ENCODE data around the gene OLFM1.

The OLFM1 gene

DNA sequence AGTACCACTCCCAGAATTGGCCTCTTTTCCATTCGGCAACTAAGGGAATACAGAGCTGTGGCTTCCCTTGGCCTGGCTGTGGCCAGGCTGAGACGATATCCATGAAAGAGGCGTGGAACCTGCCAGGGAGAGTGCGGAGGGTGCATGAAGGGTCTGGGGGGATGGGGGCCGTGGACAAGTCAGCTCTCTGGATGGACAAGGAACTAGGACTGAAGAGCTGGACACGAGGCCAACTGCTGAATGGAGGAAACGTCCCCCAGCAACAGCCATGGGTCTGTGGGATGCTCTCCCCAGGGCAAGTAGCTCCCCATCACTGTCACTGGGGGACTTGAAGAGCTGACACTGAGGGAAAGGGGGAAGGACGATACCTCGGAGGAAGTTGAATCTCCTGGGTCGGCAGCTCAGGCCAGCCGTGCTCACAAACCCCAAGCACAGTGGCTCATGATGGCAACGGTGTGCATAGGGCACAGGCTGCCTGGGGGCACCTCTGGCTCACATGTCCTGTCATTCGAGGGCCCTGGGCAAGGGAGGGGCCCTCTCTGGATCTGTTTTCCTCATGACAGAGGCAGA lies 4.1 kb upstream of the OLFM1 start:
- TF ChIP-seq, protein P1, sequence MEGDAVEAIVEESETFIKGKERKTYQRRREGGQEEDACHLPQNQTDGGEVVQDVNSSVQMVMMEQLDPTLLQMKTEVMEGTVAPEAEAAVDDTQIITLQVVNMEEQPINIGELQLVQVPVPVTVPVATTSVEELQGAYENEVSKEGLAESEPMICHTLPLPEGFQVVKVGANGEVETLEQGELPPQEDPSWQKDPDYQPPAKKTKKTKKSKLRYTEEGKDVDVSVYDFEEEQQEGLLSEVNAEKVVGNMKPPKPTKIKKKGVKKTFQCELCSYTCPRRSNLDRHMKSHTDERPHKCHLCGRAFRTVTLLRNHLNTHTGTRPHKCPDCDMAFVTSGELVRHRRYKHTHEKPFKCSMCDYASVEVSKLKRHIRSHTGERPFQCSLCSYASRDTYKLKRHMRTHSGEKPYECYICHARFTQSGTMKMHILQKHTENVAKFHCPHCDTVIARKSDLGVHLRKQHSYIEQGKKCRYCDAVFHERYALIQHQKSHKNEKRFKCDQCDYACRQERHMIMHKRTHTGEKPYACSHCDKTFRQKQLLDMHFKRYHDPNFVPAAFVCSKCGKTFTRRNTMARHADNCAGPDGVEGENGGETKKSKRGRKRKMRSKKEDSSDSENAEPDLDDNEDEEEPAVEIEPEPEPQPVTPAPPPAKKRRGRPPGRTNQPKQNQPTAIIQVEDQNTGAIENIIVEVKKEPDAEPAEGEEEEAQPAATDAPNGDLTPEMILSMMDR (IDR thresholded peaks at IDR 0.05; ENCODE audit: low read depth, low read length), result no peak
- no peak for DNase-seq (ENCODE audit: extremely low read depth, low read depth)

DNA sequence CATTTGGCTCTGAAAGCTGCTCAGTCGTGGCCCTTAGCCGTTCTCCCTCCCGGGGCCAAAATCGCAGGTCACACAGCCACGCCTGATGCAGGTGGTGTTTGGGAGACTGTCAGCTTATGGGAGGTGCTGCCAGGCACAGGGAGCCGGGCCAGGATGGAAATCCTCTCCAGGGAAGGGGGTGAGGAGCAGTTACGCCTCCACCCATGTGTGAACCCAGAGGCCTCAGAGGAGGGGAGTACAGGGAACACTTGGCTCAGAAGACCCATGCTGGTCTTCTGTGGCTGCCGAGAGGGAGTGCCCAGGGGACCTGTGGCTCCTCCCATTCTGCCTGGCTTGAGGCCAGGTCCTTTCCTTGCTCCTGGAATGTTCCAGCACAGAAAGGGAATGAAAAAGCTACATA lies 3.6 kb upstream of the OLFM1 start:
- DNase-seq (ENCODE audit: extremely low read depth, low read depth), result no peak
- TF ChIP-seq, protein P1 (IDR thresholded peaks at IDR 0.05; ENCODE audit: low read depth, low read length), result no peak

DNA sequence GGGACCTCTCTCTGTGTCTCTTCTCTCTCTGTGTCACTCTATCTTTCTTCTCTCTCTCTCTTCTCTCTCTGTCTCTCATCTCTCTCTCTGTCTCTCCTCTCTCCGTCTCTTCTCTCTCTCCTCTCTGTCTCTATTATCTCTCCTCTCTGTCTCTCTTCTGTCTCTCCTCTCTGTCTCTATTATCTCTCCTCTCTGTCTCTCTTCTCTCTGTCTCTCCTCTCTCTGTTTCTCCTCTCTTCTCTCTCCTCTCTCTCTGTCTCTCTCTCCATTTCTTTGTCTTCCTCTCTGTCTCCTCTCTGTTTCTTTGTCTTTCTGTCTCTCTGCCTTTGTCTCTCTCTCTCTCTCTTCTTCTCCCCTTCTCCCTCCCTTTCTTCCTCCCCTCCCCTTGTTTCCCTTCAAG lies 3.2 kb upstream of the OLFM1 start:
- DNase-seq (ENCODE audit: extremely low read depth, low read depth), result no peak
- TF ChIP-seq, protein P1 (IDR thresholded peaks at IDR 0.05; ENCODE audit: low read depth, low read length), result no peak

DNA sequence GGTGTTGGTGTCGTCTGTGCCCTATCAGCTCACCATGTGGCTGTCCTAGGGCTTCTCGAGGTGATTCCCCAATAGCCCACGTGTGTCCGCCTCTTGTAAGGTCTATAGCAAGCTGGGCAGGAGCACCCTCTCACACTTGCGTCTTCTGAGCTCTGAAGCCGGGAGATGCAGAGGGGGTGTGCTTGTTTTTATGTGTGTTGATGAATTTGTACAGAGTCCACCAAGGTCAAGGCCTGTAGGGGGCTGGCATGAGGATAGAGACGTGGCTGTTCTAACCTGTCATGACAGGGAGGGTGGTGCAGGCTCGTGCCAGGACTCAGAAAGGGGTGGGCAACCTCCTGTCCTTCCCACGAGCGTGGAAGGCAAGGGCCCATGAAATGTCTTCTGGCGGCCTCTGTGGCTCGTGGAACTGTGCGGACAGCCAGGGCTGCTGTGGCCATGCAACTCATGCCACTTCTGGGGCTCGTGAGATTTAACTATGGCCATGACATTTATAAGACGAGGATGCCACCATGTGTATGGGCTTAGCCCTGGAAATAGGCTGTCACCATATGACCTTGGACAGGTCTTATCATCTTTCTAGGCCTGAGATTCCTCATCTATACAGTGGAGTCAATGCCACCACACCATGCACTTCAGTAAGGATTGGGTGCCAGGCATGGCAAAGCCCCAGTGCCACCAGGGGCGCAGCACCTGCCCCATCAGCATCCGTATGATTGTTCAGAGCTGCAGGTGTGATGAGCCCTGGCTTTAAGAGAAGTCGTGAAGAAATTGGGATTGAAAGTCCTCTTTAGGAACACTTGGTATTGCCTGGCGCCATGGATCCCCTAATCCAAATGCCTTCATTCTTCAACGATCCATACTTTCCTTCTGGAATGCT lies 2.3 kb upstream of the OLFM1 start:
- TF ChIP-seq, protein P1 (IDR thresholded peaks at IDR 0.05; ENCODE audit: low read depth, low read length), result no peak

DNA sequence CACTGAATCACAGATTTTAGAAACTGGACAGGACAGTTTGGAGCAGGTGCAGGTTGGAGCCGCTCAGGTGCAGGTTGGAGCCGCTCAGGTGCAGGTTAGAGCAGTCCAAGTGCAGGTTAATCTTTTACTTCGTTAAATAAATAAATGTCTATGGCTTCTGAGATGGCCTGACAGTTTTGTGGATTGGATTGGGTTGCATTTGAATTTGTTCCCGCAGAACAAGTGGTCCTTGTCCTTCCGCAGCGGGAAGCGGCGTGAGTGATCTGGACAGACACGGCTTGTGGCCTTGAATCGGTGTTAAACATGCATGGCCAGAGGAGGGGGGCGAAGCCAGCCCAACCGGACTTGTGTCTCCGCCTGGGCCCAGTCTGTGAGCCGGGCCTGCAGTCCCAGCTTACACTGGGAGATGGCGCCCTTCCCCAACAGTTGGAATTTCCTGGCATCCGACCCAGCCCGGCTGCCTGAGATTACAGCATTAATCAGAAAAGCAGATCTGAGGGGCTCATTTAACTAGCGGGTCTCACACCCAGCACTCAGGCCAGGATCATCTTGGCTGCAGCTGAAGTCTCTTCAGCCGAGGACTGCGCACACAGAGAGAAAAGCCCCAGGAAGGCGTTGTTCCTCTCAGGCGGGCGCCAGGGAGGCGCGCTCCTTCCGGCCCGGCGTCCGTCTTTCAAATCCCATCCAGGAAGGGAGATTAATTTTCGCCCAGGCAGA lies 1.5 kb upstream of the OLFM1 start:
- TF ChIP-seq, protein P1 (IDR thresholded peaks at IDR 0.05; ENCODE audit: low read depth, low read length), result peak; percentile 93
- peak; percentile 24 for DNase-seq (ENCODE audit: extremely low read depth, low read depth)

More for the DNA sequence above, 2.3 kb upstream of the OLFM1 start:
- no peak for DNase-seq (ENCODE audit: extremely low read depth, low read depth)

DNA sequence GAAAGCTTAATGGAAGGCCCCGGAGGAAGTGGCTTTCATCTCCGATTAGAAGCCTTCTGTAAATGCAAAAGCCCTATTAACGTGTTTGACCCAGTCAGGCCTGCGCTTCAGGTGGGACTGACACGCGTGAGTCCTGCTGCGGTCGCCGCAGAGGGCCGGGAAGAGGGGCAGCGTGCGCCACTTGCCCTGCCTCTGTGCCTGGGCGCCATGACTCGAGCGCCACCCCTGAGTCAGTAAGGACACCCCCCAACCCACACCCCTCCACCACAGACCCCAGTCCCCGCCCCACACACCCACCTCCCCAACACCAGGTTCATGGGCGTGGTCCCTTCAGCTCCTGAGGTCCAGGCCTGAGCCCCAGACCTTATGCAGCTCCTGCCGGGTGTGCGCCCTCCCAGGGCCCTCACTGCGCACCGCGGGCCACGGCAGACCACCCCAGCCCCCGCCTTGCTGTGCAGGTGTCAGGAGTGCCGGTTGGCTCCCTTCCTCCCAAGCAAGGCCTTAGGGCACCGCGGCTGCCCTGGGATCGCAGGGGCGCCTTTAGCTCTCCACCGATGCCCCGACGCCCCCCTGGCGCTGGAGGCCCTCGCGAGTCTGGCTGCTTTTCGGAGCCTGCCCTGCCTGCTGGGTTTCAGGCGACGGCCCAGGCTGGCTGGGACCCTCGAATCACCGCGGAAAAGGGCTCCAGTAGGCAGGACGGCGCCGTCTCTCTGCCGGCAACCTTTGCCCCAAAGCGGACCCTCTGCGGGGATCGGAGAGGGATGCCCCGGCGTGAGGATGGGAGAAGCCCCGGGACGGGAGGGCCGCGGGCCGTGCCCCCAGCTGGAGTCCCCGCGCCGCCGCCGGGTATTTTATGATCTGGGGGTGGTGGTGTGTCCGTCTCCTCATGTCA lies 625 bp upstream of the OLFM1 start:
- DNase-seq (ENCODE audit: extremely low read depth, low read depth), result no peak
- TF ChIP-seq, protein P1 (IDR thresholded peaks at IDR 0.05; ENCODE audit: low read depth, low read length), result no peak
